GM12878 (cell line): Measurements from ENCODE around the gene CANX. TPM values are rescaled to one million over a fixed set of nuclear protein-coding genes. Genes with fewer than 3 reads are reported as not detected.

ENCODE experiments used
- ATAC-seq: fragments of 200-7000 bp; cut with Tn5 transposase; 3 replicates; pipeline ENCODE4 v1.9.1; 2020; ENCODE audit warnings: mild to moderate bottlenecking, moderate library complexity
- BruUV-seq: library from RNA; stranded (reverse); fragments of 400-500 nt; replicated peaks from 2 replicates; lab custom pipeline; 2021; lab: Mats Ljungman, UMichigan
- CTCF ChIA-PET: fragments of 300-600 bp; sonication (Branson Sonifier 250); formaldehyde crosslinking; extraction: SDS; loops from one replicate; lab custom pipeline; 2021; ENCODE audit warnings: inconsistent platforms; lab: Yijun Ruan, JAX
- POLR2A ChIA-PET: fragments of 350-600 bp; formaldehyde crosslinking; extraction: SDS; loops from one replicate; lab custom pipeline; 2021; ENCODE audit warnings: inconsistent platforms; lab: Charles Lee
- RAD21 ChIA-PET: fragments of 300-600 bp; sonication (Branson Sonifier 250); formaldehyde crosslinking; loops from one replicate; lab custom pipeline; 2023; ENCODE audit warnings: antibody characterized with exemption; ENCODE audit not compliant: unreplicated experiment; lab: Charles Lee
- SMC1A ChIA-PET: fragments of 300-600 bp; sonication (Branson Sonifier 250); formaldehyde crosslinking; loops from one replicate; lab custom pipeline; 2023; ENCODE audit not compliant: unreplicated experiment, uncharacterized antibody; lab: Charles Lee
- DNase-seq: peaks from one replicate; pipeline ENCODE4 v3.0.0-alpha.2; 2011; ENCODE audit warnings: low read depth, low spot score
- FAIRE-seq: peaks from 3 replicates; lab custom pipeline; 2011; peaks lifted over from hg19 to GRCh38; lab: Jason Lieb, UNC
- H2AFZ ChIP-seq: 2 replicates; pipeline ENCODE4 v1.6.0; 2011; ENCODE audit warnings: low read depth, low read length, control low read depth; ENCODE audit not compliant: control insufficient read depth
- H3K27ac ChIP-seq: 2 replicates; pipeline ENCODE4 v1.5.1; 2011; ENCODE audit warnings: control low read depth; ENCODE audit not compliant: control insufficient read depth, insufficient read depth
- H3K27me3 ChIP-seq, 2 experiments: replicated peaks in 1 of 2; 2 replicates each; pipeline versions ENCODE4 v1.6.0 to v1.6.1; 2011; ENCODE audit warnings: low read length in 1 of 2; ENCODE audit not compliant: control insufficient read depth in 2 of 2, insufficient read depth in 2 of 2
- H3K36me3 ChIP-seq, 2 experiments: 2 replicates each; pipeline ENCODE4 v1.5.1; 2011; ENCODE audit warnings: low read length in 1 of 2; ENCODE audit not compliant: control insufficient read depth in 2 of 2, insufficient read depth in 2 of 2
- H3K4me1 ChIP-seq: 2 replicates; pipeline ENCODE4 v1.6.1; 2011; ENCODE audit warnings: mild to moderate bottlenecking, low read length, moderate library complexity, mixed read lengths; ENCODE audit not compliant: control insufficient read depth, insufficient read depth
- H3K4me2 ChIP-seq: 2 replicates; pipeline ENCODE4 v1.6.0; 2011; ENCODE audit warnings: control low read depth; ENCODE audit not compliant: control insufficient read depth, insufficient read depth
- H3K4me3 ChIP-seq: fragments of 200-600 bp; sonication (generic); 2 replicates; pipeline ENCODE4 v1.5.1; 2016
- H3K79me2 ChIP-seq: 2 replicates; pipeline ENCODE4 v1.6.0; 2011; ENCODE audit warnings: low read length; ENCODE audit not compliant: control insufficient read depth, insufficient read depth
- H3K9ac ChIP-seq: 2 replicates; pipeline ENCODE4 v1.8.0; 2011; ENCODE audit warnings: low read length, control low read depth, mixed read lengths; ENCODE audit not compliant: control insufficient read depth, insufficient read depth
- H3K9me3 ChIP-seq: replicated peaks from 3 replicates; pipeline ENCODE4 v1.5.1; 2011; ENCODE audit warnings: mild to moderate bottlenecking, low read length; ENCODE audit not compliant: control insufficient read depth, insufficient read depth
- H4K20me1 ChIP-seq: 2 replicates; pipeline ENCODE4 v1.6.0; 2011; ENCODE audit not compliant: control insufficient read depth, insufficient read depth
- ASH2L ChIP-seq: fragments of 300-600, 200-600 bp; sonication (generic); IDR thresholded peaks from 2 replicates; pipeline ENCODE4 v1.6.1; 2017; ENCODE audit warnings: low read depth, mild to moderate bottlenecking, borderline replicate concordance
- BCL11A ChIP-seq: IDR thresholded peaks from 2 replicates; pipeline ENCODE4 v1.6.1; 2011; ENCODE audit warnings: low read depth, low read length
- ELK1 ChIP-seq: IDR thresholded peaks from 2 replicates; pipeline ENCODE4 v1.6.1; 2012; ENCODE audit warnings: low read depth, low read length, improper control_type of control experiment
- FOS ChIP-seq: IDR thresholded peaks from 3 replicates; pipeline ENCODE4 v1.6.1; 2011; ENCODE audit warnings: borderline replicate concordance; ENCODE audit not compliant: insufficient read length; ENCODE audit errors: extremely low read depth
- LARP7 ChIP-seq: fragments of 450-650 bp; IDR thresholded peaks from 2 replicates; pipeline ENCODE4 v1.6.1; 2017; ENCODE audit warnings: mild to moderate bottlenecking
- MEF2B ChIP-seq: fragments of 450-650 bp; IDR thresholded peaks from 2 replicates; pipeline ENCODE4 v1.6.1; 2018; ENCODE audit warnings: mild to moderate bottlenecking, moderate library complexity; ENCODE audit not compliant: partially characterized antibody, poor library complexity, severe bottlenecking
- MTA3 ChIP-seq: IDR thresholded peaks from 2 replicates; pipeline ENCODE4 v1.6.1; 2012; ENCODE audit warnings: low read length, inconsistent platforms, borderline replicate concordance
- NFIC ChIP-seq: IDR thresholded peaks from 2 replicates; pipeline ENCODE4 v1.6.1; 2012; ENCODE audit warnings: low read depth, mild to moderate bottlenecking, inconsistent platforms, low read length, moderate library complexity
- NR2C1 ChIP-seq: fragments of 450-650 bp; IDR thresholded peaks from 2 replicates; pipeline ENCODE4 v1.6.1; 2017; ENCODE audit warnings: antibody characterized with exemption, mild to moderate bottlenecking, moderate library complexity
- NR2C2 ChIP-seq: IDR thresholded peaks from 2 replicates; pipeline ENCODE4 v1.6.1; 2011; ENCODE audit warnings: borderline replicate concordance, low read depth; ENCODE audit not compliant: control insufficient read depth, insufficient read length
- NRF1 ChIP-seq: conservative IDR thresholded peaks from 2 replicates; pipeline ENCODE4 v1.6.1; 2011; ENCODE audit warnings: mild to moderate bottlenecking, low read depth, low read length, improper control_type of control experiment
- PAX8 ChIP-seq: fragments of 450-650 bp; IDR thresholded peaks from 2 replicates; pipeline ENCODE4 v1.6.1; 2017; ENCODE audit warnings: mild to moderate bottlenecking, moderate library complexity
- PKNOX1 ChIP-seq: fragments of 450-650 bp; IDR thresholded peaks from 2 replicates; pipeline ENCODE4 v1.6.1; 2016; ENCODE audit warnings: mild to moderate bottlenecking
- SMAD1 ChIP-seq: fragments of 450-650 bp; IDR thresholded peaks from 2 replicates; pipeline ENCODE4 v1.6.1; 2018; ENCODE audit warnings: mild to moderate bottlenecking, low read depth; ENCODE audit not compliant: partially characterized antibody
- STAT3 ChIP-seq: IDR thresholded peaks from 2 replicates; pipeline ENCODE4 v1.6.1; 2011; ENCODE audit warnings: low read depth, low read length, improper control_type of control experiment
- ZNF274 ChIP-seq: IDR thresholded peaks from one replicate; pipeline ENCODE4 v1.8.0; 2011; ENCODE audit not compliant: insufficient read length, insufficient read depth
- ZNF687 ChIP-seq: fragments of 450-650 bp; IDR thresholded peaks from 2 replicates; pipeline ENCODE4 v1.6.1; 2017; ENCODE audit warnings: mild to moderate bottlenecking, moderate library complexity
- WGBS: methylation state at CpG from one replicate; pipeline ENCODE4 v1.1.6; 2016; ENCODE audit warnings: low lambda C conversion rate; ENCODE audit not compliant: insufficient replicate concordance, insufficient coverage; ENCODE audit errors: missing lambda C conversion rate; 5-methylcytosine and 5-hydroxymethylcytosine counted together
- in situ Hi-C: fragments of 300-500 bp; cut with MboI; formaldehyde crosslinking; loops from 9 replicates; pipeline ENCODE4 v1.14.3; 2018; ENCODE audit warnings: mixed read lengths
- intact Hi-C: fragments of 100-400 bp; cut with micrococcal nuclease; formaldehyde crosslinking; loops from one replicate; pipeline ENCODE4 v1.14.2; 2022; ENCODE audit not compliant: unreplicated experiment
- polyA plus RNA-seq, 11 experiments: library from polyadenylated mRNA; depleted of rRNA in 4 of 11; unstranded in 6 of 11; stranded (reverse) in 5 of 11; fragments of >200 nt; fragmentation: Nextera tagmentation in 4 of 11; fragmentation: Illumina TruSeq in 1 of 11; extraction: Ambion mirVana in 4 of 11; extraction: Trizol in 1 of 11; gene quantifications; 1 replicate in 1 of 11; 2 replicates in 10 of 11; pipeline versions ENCODE4 v1.2.1 to v1.2.3, GENCODE V29; 2011 to 2016; ENCODE audit warnings: inconsistent platforms in 2 of 11, missing spikeins in 2 of 11, low read depth in 1 of 11
- total RNA-seq, 4 experiments: library from RNA; depleted of rRNA in 3 of 4; stranded (reverse); fragments of >200 nt in 3 of 4; fragmentation: Illumina TruSeq in 1 of 4; extraction: Trizol in 1 of 4; gene quantifications; 2 replicates each; pipeline versions ENCODE4 v1.2.1 to v1.2.3, GENCODE V29; 2013 to 2021

The CANX gene
- total and polyA plus RNA-seq, 10 of the 15 experiments (the other 5 are each of a cell fraction or from before 2014, with no cell fraction given): 78.2 to 602 (median 412) TPM

- SMC1A ChIA-PET: interaction anchor here (1.3 kb wide), 1 partner anchor 8 kb away, joined by 3 read pairs; no protein-coding TSS in a partner anchor
- Histone ChIP-seq H3K27me3 (no peaks in the 10 kb centered on the region), H2AFZ (no peak overlapping the region), H3K79me2 (no peaks in the 10 kb centered on the region), H3K4me2 (no peak overlapping the region), H3K4me1 (no peaks in the 10 kb centered on the region), H4K20me1 (no peaks in the 10 kb centered on the region), H3K9ac (no peak overlapping the region), H3K27ac (no peak overlapping the region), H3K4me3 (no peak overlapping the region), H3K36me3 (peaks cover 18 to 60% of the 10 kb centered on the region in 2 experiments), H3K9me3 (no peaks in the 10 kb centered on the region)
- DNase-seq (no peak), FAIRE-seq (no peak), ATAC-seq (no peak)
- CTCF ChIA-PET: no interaction called here
- intact Hi-C loops (no loop called here), in situ Hi-C loops (no loop called here)
- POLR2A ChIA-PET: no interaction called here
- RAD21 ChIA-PET: no interaction called here
- TF ChIP-seq PKNOX1 (no peak), NR2C1 (no peak), FOS (no peak), ZNF687 (no peak), LARP7 (no peak), ELK1 (no peak), BCL11A (no peak), SMAD1 (no peak), NR2C2 (no peak), NFIC (no peak), MEF2B (no peak), ZNF274 (no peak), PAX8 (no peak), STAT3 (no peak), MTA3 (no peak), NRF1 (no peak), ASH2L (no peak)
- BruUV-seq: no TSS peak
- 100% methylated on average over 4 of the region's 4 CpGs for WGBS
Measured at GRCh38 chr5:179724163-179724562, 25.4 kb downstream of the CANX start.
